ENCODE measurements around the gene F8A1.
"Not testable (repeated sequence)": the region's sequence is repeated elsewhere in the genome, so short reads cannot be mapped to it uniquely, and the experiment has no call there.

Gene F8A1

DNA sequence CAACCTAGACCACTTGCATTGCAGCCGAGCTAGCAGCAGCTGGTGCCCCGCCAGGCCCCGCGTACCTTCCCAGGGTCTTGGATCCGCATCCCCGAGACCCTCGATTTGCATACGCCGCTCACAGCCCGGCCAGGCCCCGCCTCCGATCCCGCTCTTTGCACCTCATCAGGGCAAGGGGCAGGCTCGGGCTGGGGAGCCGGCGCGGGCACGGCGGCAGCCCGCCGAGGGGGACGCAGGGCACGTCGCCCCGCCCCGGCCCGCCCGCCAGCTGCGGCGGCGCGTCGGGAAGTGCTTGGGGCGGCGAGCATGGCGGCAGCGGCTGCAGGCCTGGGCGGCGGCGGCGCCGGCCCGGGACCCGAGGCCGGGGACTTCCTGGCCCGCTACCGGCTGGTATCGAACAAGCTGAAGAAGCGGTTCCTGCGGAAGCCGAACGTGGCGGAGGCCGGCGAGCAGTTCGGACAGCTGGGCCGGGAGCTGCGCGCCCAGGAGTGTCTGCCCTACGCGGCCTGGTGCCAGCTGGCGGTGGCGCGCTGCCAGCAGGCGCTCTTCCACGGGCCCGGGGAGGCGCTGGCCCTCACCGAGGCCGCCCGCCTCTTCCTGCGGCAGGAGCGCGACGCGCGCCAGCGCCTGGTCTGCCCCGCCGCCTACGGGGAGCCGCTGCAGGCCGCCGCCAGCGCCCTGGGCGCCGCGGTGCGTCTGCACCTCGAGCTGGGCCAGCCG, at the start of gene F8A1:
TSS of gene F8A1 (plus strand) at position 287 of the 720 bp plus-strand sequence. CDS start at position 307, 20 bp downstream.
- not testable (repeated sequence) for DNase-seq

DNA sequence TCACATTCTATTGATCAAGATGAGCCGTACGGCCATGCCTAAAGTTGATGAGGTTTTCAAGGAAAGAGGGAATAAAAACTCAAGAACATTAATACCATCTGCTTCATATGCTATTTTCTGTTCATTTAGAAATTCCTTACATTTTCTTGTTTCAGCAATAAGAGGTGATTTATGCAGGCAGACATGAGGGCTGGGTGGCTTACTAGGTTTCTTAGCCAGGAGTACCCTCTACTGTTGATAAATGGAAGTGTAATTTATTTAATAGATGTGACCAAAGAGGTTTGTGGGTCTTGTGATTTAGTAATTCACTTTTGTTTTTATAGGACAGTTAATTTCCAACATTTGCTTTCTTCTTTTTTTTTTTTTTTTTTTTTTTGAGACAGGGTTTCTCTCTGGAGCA, 45.3 kb upstream of the F8A1 start:
- DNase-seq: peak in 1 of 2 experiments; percentile 5

- no peak for DNase-seq
These were observed 35.1 kb upstream of the F8A1 start for GRCh38 chrX:154850957-154851611.

GRCh38 chrX:154855256-154855655, 30.9 kb upstream of the F8A1 start:
- no peak for DNase-seq

DNA sequence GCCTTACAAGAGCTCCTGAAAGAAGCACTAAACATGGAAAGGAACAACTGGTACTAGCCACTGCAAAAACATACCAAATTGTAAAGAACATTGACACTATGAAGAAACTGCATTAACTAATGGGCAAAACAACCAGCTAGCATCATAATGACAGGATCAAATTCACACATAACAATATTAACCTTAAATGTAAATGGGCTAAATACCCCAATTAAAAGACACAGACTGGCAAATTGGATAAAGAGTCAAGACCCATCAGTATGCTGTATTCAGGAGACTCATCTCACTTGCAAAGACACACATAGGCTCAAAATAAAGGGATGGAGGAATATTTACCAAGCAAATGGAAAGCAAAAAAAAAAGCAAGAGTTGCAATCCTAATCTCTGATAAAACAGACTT, 17.6 kb upstream of the F8A1 start:
- DNase-seq: not testable (repeated sequence)

GRCh38 chrX:154873329-154873728, 12.8 kb upstream of the F8A1 start:
- no peak for DNase-seq

DNA sequence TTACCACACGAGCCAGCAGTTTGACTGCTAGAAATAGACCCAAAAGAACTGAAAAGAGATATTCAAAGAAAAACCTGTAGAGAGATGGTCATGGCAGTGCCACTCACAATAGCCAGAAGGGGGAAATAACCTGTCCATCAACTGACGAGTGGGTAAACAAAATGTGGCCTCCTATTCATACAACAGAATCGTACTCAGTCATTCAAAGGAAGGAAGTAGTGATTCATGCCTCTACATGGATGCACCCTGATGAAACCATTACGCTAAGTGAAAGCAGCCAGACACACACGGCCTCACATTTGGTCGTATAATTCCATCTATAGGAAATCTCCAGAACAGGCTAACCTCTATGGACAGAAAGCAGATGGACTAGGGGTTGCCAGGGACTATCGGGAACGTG, 2.1 kb upstream of the F8A1 start:
- DNase-seq: not testable (repeated sequence)

DNA sequence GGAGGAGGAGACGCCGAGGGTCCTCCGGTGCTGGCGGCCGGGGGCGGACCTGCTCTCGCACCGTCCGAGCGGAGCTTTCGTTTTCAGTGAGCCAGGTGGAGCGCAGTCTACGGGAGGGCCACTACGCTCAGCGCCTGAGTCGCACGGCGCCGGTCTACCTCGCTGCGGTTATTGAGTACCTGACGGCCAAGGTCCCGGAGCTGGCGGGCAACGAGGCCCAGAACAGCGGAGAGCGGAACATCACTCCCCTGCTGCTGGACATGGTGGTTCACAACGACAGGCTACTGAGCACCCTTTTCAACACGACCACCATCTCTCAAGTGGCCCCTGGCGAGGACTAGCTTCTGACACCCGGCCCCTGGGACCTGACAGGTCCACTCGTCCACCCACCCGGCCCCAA, 1.1 kb upstream of the F8A1 start:
- not testable (repeated sequence) for DNase-seq

GRCh38 chrX:154885549-154885948, 606 bp upstream of the F8A1 start:
- not testable (repeated sequence) for DNase-seq

DNA sequence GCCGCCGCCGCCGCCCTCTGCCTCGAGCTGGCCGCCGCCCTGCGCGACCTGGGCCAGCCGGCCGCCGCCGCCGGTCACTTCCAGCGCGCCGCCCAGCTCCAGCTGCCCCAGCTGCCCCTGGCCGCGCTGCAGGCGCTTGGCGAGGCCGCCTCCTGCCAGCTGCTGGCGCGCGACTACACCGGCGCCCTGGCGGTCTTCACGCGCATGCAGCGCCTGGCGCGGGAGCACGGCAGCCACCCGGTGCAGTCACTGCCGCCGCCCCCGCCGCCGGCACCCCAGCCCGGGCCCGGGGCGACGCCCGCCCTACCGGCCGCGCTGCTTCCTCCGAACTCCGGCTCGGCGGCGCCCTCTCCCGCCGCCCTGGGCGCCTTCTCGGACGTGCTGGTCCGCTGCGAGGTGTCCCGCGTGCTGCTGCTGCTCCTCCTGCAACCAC, 650 bp downstream of the F8A1 start:
- not testable (repeated sequence) for DNase-seq

DNA sequence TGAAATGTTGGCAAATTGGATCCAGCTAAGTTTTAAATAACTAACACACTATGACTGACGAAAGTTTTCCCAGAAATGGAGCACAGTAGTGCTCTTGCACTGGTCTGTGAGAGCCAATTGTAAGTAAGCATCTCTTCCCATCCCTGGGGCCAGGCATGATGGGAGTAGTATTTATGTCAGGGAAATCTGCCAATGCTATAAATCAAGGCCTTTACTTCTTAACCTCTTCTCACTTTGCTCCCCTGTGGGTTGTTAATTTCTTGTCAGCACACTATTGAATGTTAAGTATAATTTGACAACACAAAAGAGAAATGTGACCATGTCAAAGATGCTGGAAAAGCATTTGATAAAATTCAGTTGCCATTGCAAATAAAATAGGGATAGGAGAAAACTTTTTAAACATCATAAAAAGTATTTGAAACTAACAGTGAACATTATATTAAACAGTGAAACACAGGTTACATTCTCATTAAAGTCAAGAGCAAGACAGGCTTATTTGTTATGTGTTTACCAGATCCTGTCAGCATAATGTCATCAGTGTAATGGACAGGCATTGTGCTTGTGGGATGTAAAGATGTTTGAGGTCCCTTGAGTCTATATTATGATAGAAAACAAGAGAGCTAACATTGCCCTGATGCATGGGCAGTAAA, 5.0 kb downstream of the F8A1 start:
- no peak for DNase-seq

GRCh38 chrX:154892296-154892695, 6.1 kb downstream of the F8A1 start:
- no peak for DNase-seq

GRCh38 chrX:154900323-154900722, 14.2 kb downstream of the F8A1 start:
- DNase-seq: no peak

DNA sequence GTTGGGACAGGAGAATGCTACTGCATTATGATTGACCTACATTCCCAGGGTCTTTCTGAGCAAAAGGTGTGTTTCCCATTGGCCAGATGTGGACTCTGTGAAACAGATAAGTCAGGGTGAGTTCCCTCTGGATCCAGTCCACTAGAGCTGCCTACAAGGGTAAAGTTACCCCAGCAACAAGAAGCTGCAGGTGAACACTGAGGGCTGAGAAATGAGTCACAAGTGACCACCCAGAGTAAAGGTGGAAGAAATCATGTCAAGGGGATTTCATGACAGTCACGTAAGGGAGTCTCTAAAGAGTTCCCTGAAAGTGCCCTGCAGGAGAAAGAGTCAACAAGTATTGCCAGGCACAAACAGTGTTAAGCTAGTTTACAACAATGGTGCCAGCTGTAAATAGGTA, 16.3 kb downstream of the F8A1 start:
- no peak for DNase-seq

GRCh38 chrX:154908821-154909220, 22.7 kb downstream of the F8A1 start:
- no peak for DNase-seq

GRCh38 chrX:154910048-154910447, 23.9 kb downstream of the F8A1 start:
- not testable (repeated sequence) for DNase-seq

- DNase-seq: not testable (repeated sequence)
These were observed 24.4 kb downstream of the F8A1 start for GRCh38 chrX:154910528-154910927.

DNA sequence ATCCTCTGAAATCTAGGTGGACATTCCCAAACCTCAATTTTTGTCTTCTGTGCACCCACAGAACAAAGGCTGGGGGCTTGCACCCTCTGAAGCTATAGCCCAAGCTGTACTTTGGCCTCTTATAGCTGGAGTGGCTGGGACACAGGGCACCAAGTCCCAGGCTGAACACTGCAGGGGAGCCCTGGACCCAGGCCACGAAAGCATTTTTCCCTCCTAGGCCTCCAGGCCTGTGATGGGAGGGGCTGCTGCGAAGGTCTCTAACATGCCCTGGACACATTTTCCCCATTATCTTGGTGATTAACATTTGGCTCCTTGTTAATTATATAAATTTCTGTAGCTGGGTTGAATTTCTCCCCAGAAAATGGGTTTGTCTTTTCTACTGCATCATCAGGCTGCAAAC, 27.9 kb downstream of the F8A1 start:
- DNase-seq: no peak

DNA sequence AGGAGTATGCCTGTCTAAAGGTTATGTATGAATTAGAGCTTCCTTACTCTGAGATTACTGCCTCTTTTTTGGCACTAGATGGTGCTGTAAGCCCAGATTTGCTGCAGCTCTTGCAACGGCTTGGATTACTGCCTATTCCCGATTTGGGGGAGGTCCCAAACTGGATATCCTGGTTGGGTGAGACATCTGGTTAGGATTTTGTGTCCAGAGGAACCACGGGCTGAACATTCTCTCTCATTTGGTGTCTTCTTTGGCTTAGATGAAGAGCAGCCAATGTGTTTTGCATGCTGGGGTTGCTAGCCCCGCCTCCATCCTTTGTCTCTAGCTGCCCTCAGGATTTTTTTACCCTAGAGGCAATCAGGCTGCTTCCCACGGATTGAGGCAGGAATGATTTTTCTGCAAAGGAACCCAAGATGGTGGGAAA, 31.9 kb downstream of the F8A1 start:
- peak; percentile 28 to 33 for DNase-seq

- not testable (repeated sequence) for DNase-seq
These were observed 38.6 kb downstream of the F8A1 start for GRCh38 chrX:154924771-154925170.
